ENCODE data around the gene PARD3B.

The PARD3B gene

GRCh38 chr2:205078762-205079161 lies 533.5 kb downstream of the PARD3B start:
- DNase-seq, result no peak

- DNase-seq, result no peak
Measured at GRCh38 chr2:205079173-205079572, 533.9 kb downstream of the PARD3B start.

- no peak for DNase-seq
Measured at GRCh38 chr2:205086662-205087061, 541.4 kb downstream of the PARD3B start.

- no peak for DNase-seq
Measured at GRCh38 chr2:205087862-205088261, 542.6 kb downstream of the PARD3B start.

DNA sequence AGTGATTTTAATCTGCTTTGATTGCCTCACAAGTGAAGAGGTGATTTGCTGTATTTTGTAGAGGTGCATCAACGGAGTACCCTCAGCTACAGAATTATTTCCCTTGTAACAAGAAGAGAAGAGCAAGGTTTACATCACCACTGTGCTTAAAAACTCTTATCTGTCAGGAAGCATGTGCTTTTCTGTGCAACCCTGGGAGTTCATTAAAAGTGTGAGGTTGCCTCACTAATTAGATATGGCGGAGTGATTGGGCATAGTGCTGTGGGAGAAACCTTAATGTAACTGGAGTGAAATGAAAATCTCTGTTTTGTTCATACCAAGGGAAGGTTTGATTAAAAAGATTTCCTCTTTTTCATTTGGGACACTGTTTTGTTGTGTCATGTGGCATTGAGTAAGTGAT lies 544.7 kb downstream of the PARD3B start:
- DNase-seq, result no peak

DNA sequence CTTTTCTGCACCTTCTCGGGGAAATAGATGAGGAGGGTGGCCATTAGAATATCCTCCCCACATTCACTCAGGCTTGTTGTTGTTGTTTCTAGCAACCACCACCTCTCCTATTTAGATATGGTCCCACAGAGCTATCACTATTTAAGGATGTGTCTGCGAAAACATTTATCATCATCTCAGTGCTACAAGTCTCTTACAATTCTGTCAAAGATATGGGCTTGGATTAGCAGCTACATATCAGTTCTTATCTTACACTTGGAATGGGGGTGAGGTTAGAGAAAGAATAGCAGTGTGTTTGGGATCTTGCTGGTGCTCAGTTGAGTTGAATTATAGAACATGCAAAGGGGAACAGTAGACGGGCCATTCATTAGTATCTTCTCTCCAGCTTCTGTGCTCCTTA lies 546.1 kb downstream of the PARD3B start:
- no peak for DNase-seq

DNA sequence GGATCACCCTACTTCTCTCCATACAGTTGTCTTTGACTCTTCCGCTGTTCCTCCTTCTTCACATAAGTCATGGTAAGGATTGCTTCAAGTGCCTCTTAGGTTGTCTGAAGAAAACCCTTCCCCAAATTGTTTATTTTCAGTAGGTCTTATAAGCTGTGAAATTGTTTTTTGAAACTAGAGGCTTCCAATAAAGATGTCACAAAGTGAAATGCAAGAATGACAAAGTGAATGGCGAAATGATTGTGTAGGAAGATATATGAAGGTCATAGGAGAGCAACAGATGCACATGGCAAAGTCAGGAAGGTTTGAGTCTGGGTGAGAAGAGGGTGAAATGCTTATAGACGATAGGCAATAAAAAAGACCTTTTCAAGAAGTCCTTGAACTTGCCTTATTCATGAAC lies 548.8 kb downstream of the PARD3B start:
- no peak for DNase-seq

DNA sequence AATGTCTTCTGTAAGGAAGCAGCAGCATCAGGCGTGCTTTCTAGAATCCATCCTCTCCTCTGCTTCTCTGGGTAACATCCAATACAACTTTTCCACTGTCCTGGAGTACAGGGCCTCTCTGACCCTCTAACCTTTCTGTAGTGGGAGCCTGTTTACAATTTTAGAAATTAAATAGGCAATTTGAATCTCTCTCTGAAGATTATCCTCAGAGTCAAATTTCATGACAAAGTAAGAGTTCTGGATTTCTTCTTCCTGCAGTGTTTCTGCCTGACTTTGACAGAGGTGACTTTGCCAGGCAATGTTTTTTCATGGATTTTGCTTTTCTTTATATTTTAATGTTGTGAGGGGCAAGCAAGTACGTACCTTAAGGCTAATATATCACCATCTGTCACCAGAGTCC lies 558.4 kb downstream of the PARD3B start:
- DNase-seq, result no peak

DNA sequence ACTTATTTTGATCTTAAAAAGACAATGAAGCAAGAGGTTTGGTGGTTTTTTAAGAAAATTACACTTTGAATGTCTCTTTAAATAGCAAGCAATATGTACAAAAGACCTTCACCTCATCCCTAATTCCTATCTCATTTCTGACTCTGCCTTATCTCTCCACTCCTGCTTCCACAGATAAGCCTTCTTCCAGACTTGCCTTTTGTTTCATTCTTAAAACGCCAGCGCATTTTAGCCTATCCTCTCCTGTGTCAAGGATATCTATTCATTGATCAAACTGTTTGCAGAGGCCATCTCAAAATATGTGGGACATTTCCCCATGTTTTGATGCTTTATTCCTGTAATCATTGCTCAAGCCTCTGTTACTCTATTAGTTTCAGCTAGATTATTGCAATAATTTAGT lies 562.5 kb downstream of the PARD3B start:
- DNase-seq, result no peak

DNA sequence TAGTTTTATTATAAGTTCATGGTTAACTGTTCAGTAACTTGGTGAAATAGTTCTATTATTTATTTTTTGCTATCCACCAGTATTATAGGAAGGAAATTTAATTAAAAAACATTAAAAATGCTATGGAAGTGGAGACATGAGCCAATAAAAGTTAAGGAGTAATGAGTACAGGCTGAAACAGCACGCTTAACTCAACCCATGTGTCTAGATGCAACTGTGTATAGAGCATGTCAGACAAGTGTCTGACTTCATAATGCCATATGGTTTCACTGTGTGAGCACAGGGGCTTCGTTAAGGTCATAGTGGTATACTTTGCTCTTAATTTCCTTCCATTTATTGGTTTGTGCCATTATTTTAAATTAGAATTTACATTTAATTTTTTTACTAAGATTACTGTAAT lies 570.2 kb downstream of the PARD3B start:
- no peak for DNase-seq

- DNase-seq, result no peak
Measured at GRCh38 chr2:205117125-205117524, 571.9 kb downstream of the PARD3B start.

- DNase-seq, result no peak
Measured at GRCh38 chr2:205119136-205119535, 573.9 kb downstream of the PARD3B start.

DNA sequence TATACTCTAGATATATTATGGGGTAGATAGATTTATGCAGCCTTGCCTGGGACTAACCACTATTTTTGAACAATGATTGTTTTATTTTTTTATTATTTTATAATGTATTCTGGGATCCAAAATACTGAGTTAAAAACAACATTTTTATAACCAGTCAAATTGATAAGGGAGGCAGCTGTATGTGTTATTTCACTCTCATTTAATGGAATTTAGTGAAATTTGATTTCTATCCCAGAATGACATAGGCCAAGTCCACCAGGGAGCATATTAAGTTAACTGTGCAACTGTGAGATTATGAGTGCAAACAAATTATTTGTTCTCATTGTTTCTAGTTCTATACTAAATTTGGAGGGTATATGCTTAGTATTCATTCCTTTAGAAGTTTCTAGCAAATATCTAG lies 583.5 kb downstream of the PARD3B start:
- DNase-seq, result no peak

DNA sequence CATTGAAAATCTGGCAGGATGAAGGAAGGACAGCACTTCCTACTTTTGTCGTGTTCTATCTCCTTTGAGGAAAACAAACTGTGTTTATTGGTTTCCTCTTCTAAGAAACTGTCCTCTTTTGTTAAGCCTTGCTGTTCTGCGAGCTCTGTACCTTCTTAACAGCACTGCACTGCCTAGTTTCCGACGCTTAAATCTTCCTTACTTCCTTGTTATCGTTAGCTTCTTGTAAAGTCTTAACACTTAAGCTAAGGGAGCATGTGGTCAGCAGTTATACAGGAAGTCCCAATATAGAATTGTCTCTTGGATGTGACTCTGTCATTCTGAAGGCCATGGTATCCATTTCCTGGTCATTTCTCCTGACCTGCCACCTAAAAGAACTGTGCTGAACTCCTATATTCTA lies 584.3 kb downstream of the PARD3B start:
- DNase-seq, result no peak

DNA sequence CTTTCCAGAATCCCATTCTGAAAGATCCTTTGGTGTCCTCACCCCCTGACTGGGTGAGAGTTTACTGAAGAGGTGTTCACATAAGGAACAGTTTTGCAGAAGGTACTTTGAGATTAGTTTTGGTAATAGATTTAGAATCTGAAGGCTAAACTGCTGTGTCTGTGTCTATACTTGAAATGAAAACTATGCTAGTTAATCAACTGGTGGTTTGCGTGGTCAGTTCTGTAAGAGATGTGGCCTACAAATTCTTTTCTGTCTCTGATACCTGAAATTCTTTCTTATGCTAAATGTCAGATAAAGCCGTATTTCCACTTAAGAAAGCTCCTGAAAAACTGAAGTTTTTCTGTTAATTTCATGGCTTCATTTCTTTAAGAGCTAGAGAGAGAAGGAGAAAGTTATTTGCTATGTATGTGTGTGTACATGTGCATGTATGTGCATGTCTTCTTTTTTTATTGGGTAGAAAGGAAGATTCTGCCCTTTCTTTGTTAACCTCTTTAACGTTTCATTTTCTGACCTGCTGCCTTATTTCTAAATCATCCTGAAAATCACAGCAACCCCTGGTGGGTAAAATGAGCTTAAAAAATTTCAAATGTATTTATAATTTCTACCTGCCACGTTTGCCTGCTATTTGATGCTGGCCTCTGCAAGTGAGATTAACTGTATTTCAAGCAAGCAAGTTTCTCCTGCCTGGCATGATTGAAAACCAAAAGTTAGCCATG lies 585.0 kb downstream of the PARD3B start:
- no peak for DNase-seq

DNA sequence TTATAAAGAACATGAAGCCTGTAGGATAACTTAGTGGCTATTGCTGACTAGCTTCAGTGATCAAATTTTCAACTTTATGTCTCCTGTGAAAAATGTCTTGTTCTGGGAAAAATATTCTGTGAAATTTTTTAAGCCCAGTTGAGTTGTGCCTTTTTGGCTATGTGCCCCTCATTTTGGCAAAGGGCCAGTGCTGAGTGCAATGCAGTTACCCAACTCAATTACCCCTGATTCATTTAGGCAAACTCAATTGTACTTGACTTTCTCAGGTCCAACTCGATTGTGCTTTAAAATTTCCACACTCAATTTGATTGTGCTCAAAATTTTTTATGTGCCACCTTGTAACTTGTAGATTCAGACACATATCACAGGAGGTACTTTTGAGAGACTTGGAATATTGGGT lies 588.3 kb downstream of the PARD3B start:
- DNase-seq, result no peak

- DNase-seq, result no peak
Measured at GRCh38 chr2:205138735-205139134, 593.5 kb downstream of the PARD3B start.

- DNase-seq, result no peak
Measured at GRCh38 chr2:205139822-205140463, 594.7 kb downstream of the PARD3B start.

DNA sequence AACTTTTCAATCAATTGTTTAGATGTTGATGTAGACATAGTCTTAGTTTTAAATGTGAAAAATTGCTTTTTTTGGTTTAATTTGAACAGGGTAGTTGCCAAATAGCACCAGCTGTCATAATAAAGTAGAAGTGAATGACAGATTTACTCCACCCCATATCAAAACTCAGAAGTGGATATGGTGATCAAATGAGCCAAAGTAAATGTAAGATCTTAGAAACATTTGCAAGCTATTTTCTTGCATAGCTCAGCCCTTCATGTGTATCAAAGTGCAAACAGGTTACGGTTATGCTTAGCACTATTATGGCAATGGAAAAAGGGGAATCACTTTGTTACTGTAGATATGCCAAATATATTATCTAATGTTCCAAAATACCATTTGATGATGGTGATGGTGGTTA lies 596.1 kb downstream of the PARD3B start:
- no peak for DNase-seq

DNA sequence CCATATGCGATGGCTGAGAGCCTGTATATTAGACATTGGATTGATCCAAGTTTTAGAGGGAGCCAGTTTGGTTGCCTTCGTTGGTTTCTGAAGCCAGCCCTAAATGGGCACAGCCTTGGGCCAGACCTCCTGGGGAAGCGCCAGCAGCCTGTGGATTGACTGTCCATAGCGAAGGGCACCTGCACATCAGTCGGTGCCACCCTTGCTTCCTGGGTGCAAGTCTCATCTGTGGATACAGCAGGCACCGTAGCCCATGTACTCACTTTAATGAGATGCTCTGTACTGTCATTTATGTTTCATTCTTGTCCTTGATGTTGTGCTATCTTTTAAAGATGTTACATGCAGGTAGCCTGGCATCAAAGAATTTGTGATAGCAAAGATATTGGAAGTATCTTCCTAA lies 600.6 kb downstream of the PARD3B start:
- no peak for DNase-seq

DNA sequence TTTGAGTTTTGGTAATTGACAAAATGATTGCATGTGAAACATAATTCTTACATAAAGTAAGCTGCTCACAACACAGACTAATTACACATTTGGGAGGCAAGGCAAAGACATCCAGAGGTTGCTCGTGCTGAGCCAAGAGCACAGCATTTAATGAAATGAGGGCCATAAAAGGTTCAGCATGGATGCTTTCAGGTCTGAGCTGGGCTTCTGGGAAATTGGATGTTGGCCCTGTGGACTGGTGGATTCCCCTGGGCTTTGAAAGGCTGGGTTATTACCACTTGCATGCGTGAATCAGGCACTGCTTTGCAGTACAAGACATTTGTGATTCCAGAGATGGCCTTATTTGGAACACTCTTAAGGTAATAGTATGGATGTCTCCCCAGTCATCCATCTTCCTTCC lies 603.5 kb downstream of the PARD3B start:
- no peak for DNase-seq

DNA sequence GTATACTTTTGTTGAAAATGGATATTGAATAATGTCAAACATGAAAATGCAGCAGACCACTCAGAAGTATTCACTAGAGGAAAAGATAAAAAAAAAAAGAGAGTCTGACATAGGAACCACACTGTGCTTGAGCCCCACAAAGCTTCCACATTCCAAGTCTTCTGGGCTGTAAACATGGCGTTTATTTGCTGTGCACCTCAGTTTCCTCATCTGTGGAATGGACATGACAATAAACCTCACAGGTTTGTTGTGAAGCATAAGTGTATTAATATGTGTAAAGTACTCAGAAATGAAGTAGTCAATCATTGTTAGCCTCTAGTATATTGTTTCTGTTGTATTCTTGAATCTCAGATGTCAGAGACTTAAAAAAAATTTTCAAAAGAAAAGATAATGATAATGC lies 611.2 kb downstream of the PARD3B start:
- no peak for DNase-seq

GRCh38 chr2:205158404-205158803 lies 613.1 kb downstream of the PARD3B start:
- no peak for DNase-seq

GRCh38 chr2:205161156-205161839 lies 616.0 kb downstream of the PARD3B start:
- DNase-seq, result no peak
